ENCODE measurements around the gene CCDC184. TPM values are rescaled to one million over a fixed set of nuclear protein-coding genes. Genes with fewer than 3 reads are reported as not detected.
A peak's percentile ranks its signal among the peaks of the same experiment; 100 is the strongest.

Gene CCDC184
- total RNA-seq, 1 experiment from 2014 or later: 1.4 TPM

- peak overlapping the region; percentile 78 for H3K4me3 Mint-ChIP-seq
- peaks cover 78% of the 10 kb centered on the region for H3K27me3 Mint-ChIP-seq (ENCODE audit: low read depth)
- ChIA-PET POLR2A (interaction anchor here (1.0 to 1.8 kb wide), 5 partner anchors 15 to 293 kb away, joined by 3 to 9 read pairs (median 3); partner anchors contain the start of genes ASB8, CCDC184 and VDR), CTCF (interaction anchor here (0.9 to 4.4 kb wide), 24 partner anchors 9 to 555 kb away, joined by 3 to 25 read pairs (median 6); partner anchors contain the start of genes ASB8, PFKM, SENP1 and TMEM106C)
- H3K4me1 Mint-ChIP-seq: 0 out of 2 replicates have a peak, but pooled peaks cover 7% of the 10 kb centered on the region
- ATAC-seq (peak; percentile 96), DNase-seq (ENCODE audit: low spot score) (peak; percentile 97)
- peak overlapping the region; percentile 97 for H3K27ac Mint-ChIP-seq
- H3K36me3 Mint-ChIP-seq: no peaks in the 10 kb centered on the region
- H3K9me3 Mint-ChIP-seq: peaks cover 10% of the 10 kb centered on the region
- TF ChIP-seq ZNF416 (CRISPR knock-in tag; IDR thresholded peaks at IDR 0.05) (no peak), KAT7 (CRISPR knock-in tag; IDR thresholded peaks at IDR 0.05; ENCODE audit: borderline replicate concordance) (0 out of 2 replicates have a peak, but pooled peaks have one; percentile 47), NFYB (CRISPR knock-in tag; conservative IDR thresholded peaks at IDR 0.05; ENCODE audit: low read depth) (peak; percentile 68), ZNF512 (CRISPR knock-in tag; IDR thresholded peaks at IDR 0.05; ENCODE audit: borderline replicate concordance) (no peak), NFATC4 (CRISPR knock-in tag; IDR thresholded peaks at IDR 0.05) (no peak), SMAD4 (CRISPR knock-in tag; IDR thresholded peaks at IDR 0.05) (peak; percentile 52; the same call in 1 of the 2 replicates), TCF7 (CRISPR knock-in tag; IDR thresholded peaks at IDR 0.05; ENCODE audit: low read depth) (no peak), USF1 (CRISPR knock-in tag; IDR thresholded peaks at IDR 0.05) (peak; percentile 27; the same call in 1 of the 2 replicates), CREM (CRISPR knock-in tag; IDR thresholded peaks at IDR 0.05) (peak; percentile 34; the same call in 1 of the 2 replicates), ZBTB43 (CRISPR knock-in tag; IDR thresholded peaks at IDR 0.05) (no peak; the same call in 1 of the 2 replicates), ELF4 (CRISPR knock-in tag; IDR thresholded peaks at IDR 0.05; ENCODE audit: low read depth) (no peak), TEAD1 (CRISPR knock-in tag; IDR thresholded peaks at IDR 0.05) (peak; percentile 73), ETV6 (CRISPR knock-in tag; IDR thresholded peaks at IDR 0.05) (0 out of 2 replicates have a peak, but pooled peaks have one; percentile 9), GRHL2 (CRISPR knock-in tag; IDR thresholded peaks at IDR 0.05; ENCODE audit: insufficient replicate concordance, severe bottlenecking) (no peak), SP1 (CRISPR knock-in tag; conservative IDR thresholded peaks at IDR 0.05) (peak; percentile 66; the same call in 1 of the 2 replicates), FOXP1 (CRISPR knock-in tag; IDR thresholded peaks at IDR 0.05; ENCODE audit: borderline replicate concordance) (peak; percentile 55; the same call in 1 of the 2 replicates), ESRRA (CRISPR knock-in tag; IDR thresholded peaks at IDR 0.05; ENCODE audit: borderline replicate concordance) (peak; percentile 27; the same call in 1 of the 2 replicates), CREB1 (CRISPR knock-in tag; IDR thresholded peaks at IDR 0.05) (0 out of 2 replicates have a peak, but pooled peaks have one; percentile 70), GTF2I (CRISPR knock-in tag; conservative IDR thresholded peaks at IDR 0.05) (no peak), ZNF232 (CRISPR knock-in tag; IDR thresholded peaks at IDR 0.05) (no peak)
- TF ChIP-seq, protein P1, sequence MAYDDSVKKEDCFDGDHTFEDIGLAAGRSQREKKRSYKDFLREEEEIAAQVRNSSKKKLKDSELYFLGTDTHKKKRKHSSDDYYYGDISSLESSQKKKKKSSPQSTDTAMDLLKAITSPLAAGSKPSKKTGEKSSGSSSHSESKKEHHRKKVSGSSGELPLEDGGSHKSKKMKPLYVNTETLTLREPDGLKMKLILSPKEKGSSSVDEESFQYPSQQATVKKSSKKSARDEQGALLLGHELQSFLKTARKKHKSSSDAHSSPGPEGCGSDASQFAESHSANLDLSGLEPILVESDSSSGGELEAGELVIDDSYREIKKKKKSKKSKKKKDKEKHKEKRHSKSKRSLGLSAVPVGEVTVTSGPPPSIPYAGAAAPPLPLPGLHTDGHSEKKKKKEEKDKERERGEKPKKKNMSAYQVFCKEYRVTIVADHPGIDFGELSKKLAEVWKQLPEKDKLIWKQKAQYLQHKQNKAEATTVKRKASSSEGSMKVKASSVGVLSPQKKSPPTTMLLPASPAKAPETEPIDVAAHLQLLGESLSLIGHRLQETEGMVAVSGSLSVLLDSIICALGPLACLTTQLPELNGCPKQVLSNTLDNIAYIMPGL (CRISPR knock-in tag; IDR thresholded peaks at IDR 0.05): peak; percentile 43; the same call in 1 of the 2 replicates
- TF ChIP-seq, protein P2, sequence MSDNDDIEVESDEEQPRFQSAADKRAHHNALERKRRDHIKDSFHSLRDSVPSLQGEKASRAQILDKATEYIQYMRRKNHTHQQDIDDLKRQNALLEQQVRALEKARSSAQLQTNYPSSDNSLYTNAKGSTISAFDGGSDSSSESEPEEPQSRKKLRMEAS (CRISPR knock-in tag; IDR thresholded peaks at IDR 0.05): peak; percentile 97
- TF ChIP-seq, protein P3, sequence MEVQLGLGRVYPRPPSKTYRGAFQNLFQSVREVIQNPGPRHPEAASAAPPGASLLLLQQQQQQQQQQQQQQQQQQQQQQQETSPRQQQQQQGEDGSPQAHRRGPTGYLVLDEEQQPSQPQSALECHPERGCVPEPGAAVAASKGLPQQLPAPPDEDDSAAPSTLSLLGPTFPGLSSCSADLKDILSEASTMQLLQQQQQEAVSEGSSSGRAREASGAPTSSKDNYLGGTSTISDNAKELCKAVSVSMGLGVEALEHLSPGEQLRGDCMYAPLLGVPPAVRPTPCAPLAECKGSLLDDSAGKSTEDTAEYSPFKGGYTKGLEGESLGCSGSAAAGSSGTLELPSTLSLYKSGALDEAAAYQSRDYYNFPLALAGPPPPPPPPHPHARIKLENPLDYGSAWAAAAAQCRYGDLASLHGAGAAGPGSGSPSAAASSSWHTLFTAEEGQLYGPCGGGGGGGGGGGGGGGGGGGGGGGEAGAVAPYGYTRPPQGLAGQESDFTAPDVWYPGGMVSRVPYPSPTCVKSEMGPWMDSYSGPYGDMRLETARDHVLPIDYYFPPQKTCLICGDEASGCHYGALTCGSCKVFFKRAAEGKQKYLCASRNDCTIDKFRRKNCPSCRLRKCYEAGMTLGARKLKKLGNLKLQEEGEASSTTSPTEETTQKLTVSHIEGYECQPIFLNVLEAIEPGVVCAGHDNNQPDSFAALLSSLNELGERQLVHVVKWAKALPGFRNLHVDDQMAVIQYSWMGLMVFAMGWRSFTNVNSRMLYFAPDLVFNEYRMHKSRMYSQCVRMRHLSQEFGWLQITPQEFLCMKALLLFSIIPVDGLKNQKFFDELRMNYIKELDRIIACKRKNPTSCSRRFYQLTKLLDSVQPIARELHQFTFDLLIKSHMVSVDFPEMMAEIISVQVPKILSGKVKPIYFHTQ (CRISPR knock-in tag; IDR thresholded peaks at IDR 0.05): no peak
- TF ChIP-seq, protein P4, sequence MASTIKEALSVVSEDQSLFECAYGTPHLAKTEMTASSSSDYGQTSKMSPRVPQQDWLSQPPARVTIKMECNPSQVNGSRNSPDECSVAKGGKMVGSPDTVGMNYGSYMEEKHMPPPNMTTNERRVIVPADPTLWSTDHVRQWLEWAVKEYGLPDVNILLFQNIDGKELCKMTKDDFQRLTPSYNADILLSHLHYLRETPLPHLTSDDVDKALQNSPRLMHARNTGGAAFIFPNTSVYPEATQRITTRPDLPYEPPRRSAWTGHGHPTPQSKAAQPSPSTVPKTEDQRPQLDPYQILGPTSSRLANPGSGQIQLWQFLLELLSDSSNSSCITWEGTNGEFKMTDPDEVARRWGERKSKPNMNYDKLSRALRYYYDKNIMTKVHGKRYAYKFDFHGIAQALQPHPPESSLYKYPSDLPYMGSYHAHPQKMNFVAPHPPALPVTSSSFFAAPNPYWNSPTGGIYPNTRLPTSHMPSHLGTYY (CRISPR knock-in tag; IDR thresholded peaks at IDR 0.05): no peak
These were observed 14.7 kb downstream of the CCDC184 start for GRCh38 chr12:48197971-48198671.

All from WTC11 (cell line).